RWPE1 (cell line): ENCODE measurements around the gene TSC22D4.

Experiments
- CTCF ChIA-PET: fragments of 350-600 bp; sonication (Branson Sonifier 250); formaldehyde crosslinking; extraction: SDS; loops from one replicate; lab custom pipeline; 2021; lab: Yijun Ruan, JAX
- POLR2A ChIA-PET: fragments of 400-600 bp; formaldehyde crosslinking; extraction: SDS; loops from one replicate; lab custom pipeline; 2020; ENCODE audit warnings: antibody characterized with exemption; ENCODE audit not compliant: low non-redundant PET; lab: Yijun Ruan, JAX
- DNase-seq: peaks from one replicate; pipeline ENCODE4 v3.0.0; 2012; ENCODE audit warnings: low spot score
- H3K27ac ChIP-seq: fragments of 450-650 bp; 2 replicates; pipeline ENCODE4 v1.5.1; 2017
- TF ChIP-seq, protein P1 (sequence below): fragments of 450-650 bp; conservative IDR thresholded peaks from 2 replicates; pipeline ENCODE4 v1.5.1; 2017; ENCODE audit warnings: low read depth, mild to moderate bottlenecking

The TSC22D4 gene

DNA sequence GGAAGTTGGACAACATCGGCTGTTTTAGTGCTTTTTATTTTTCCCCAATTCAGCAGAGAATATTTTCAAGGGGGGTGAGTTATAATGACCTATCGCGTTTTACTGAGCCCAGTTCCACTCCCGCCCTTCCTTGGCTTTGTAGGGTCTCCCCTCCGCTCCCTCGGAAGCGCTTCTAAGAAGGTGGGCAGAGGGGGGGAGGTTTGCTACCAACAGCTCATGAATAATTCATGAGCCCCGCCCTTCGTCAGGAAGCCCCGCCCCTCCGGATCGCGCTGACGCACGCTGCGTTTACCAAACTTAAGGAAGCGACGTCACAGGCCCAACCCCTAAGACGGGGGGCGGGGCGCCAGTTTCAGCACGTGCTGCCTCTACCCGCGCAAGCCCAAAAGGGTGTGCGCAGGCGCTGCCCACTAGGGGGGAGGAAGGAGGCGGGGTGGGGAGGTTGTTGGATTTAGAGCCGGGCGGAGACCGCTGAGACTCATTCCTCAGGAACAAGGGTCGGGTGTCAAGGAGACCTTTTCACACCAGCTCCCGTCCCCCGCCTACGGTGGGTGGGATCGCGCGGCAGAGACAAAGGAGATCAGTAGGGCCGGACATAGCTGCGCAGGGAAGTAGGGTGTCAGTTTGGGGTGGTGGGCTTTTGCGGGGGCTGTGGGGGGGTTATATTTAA is 49.9 kb downstream of the TSC22D4 start:
- ChIA-PET CTCF (interaction anchor here (0.7 to 1.1 kb wide), 2 partner anchors 22 to 134 kb away, joined by 5 to 6 read pairs; no protein-coding TSS in a partner anchor), POLR2A (interaction anchor here (0.5 to 1.3 kb wide), 11 partner anchors 10 to 1006 kb away, joined by 3 to 7 read pairs (median 3); partner anchors contain the start of genes AP4M1 and MCM7)
- peak overlapping the region; percentile 95 for H3K27ac ChIP-seq
- TF ChIP-seq, protein P1, sequence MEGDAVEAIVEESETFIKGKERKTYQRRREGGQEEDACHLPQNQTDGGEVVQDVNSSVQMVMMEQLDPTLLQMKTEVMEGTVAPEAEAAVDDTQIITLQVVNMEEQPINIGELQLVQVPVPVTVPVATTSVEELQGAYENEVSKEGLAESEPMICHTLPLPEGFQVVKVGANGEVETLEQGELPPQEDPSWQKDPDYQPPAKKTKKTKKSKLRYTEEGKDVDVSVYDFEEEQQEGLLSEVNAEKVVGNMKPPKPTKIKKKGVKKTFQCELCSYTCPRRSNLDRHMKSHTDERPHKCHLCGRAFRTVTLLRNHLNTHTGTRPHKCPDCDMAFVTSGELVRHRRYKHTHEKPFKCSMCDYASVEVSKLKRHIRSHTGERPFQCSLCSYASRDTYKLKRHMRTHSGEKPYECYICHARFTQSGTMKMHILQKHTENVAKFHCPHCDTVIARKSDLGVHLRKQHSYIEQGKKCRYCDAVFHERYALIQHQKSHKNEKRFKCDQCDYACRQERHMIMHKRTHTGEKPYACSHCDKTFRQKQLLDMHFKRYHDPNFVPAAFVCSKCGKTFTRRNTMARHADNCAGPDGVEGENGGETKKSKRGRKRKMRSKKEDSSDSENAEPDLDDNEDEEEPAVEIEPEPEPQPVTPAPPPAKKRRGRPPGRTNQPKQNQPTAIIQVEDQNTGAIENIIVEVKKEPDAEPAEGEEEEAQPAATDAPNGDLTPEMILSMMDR: no peak
- peak; percentile 99 for DNase-seq

DNA sequence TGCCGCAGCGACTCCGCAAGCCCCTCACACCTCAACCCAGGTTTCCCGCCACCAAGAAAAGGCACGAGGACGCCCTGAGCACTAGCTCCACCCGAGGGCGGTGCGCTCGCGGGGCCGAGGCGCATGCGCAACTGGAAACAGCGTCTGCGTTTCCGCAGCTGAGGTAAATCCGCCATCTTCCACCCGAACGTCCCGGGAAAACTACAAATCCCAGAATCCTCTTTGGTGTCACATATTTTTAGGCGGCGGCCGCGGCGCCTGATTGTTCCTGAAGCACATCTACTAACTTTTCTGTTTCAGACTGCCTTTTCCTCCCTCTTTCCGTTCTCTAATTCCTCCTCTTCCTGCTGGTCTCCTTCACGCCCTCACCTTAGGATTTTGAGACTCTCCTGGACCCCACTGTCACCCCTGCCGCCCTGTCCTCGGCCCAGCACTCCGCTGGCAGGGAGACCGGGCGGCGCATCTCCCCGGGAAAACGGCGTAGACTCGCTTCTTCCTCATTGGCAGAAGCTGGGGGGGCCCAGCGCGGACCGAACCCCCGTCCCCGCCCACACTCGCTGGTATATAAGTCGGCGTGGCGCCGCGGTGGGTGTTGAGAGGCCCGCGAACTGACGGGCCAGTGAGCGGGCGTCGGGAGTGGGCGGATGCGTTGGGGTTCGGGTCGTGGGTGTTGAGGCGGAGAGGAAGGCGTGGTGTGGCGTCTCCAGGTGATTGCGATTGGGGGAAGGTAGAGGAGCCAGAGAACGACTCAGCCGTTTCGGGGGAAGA is 50.6 kb downstream of the TSC22D4 start, which contains the start of gene ZCWPW1:
Gene ZCWPW1 (minus strand): TSS at position 505 of the 768 bp plus-strand sequence. CDS start 8,054 bp downstream, outside the sequence.
- CTCF ChIA-PET: no interaction called here
- peak within 1 kb of the TSS; percentile 95 for H3K27ac ChIP-seq
- POLR2A ChIA-PET: interaction anchor here (0.5 to 1.2 kb wide), 7 partner anchors 9 to 1005 kb away, joined by 3 to 7 read pairs (median 3); partner anchors contain the start of genes AP4M1 and MCM7
- peak; percentile 96 for DNase-seq
- TF ChIP-seq, protein P1: no peak

DNA sequence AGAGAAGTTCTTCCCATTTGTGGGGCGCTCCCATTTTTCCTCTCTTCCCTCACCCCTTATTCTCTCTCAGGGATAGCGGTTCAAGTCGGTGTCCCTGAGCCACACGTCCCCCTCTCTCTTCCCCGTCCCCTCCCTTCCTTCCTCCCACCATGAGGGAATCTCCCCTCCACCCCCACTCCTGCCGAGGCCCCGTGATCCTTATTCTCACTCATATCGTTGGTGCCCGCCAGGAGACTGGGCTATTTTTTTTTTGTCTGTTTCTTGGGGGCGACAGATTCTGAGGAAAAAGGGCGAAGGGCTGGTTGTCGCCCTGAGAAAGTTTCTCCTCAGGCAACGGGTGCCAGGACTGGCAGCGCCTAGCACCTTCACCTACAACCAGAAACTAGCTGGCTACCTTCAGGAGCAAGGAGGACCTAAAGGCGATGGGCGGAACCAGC is 51.2 kb downstream of the TSC22D4 start:
- ChIA-PET POLR2A (interaction anchor here (0.7 to 1.2 kb wide), 3 partner anchors 270 to 452 kb away, joined by 3 to 4 read pairs (median 4); partner anchors contain the start of gene AZGP1), CTCF (no interaction called here)
- DNase-seq: no peak
- TF ChIP-seq, protein P1: no peak
- H3K27ac ChIP-seq: peak overlapping the region; percentile 95

DNA sequence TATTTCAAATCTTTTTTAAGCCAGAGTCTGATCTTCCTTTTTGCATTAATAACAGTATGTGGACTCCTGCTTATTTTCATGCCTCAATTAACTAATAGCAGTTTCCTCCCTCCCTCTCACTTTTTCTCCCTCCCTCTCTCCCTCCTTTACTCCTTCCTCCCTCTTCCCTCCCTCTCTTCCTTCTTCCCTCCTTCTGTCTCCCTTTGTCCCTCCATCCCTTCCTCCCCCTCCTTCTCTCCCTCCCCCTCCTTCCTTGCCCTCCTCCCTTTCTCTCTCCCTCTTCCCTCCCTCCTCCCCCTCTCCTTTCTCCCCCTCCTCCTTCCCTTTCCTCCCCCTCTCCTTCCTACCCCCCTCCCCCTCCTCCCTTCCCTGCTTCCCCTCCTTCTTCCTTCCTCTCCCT is 52.5 kb downstream of the TSC22D4 start:
- CTCF ChIA-PET: no interaction called here
- no peak overlapping the region for H3K27ac ChIP-seq
- DNase-seq: no peak
- TF ChIP-seq, protein P1: no peak
- POLR2A ChIA-PET: no interaction called here

DNA sequence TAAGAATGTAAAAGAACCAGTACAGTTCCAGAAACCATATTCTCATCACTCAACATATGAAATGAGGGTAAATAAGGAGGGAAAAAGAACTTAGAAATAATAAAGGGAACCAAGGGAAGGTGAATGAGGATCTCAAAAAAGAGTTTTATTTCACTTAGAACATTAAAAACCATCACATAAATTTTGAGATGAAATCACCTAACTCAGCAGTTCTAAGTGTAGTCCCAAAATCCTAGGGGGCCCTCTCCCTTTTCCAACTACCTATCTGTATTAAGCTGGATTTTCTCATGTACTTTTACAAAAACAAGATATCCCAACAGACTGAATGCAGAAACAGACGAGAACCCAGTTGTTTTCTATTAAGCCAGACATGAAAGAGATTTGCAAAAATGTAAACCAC is 53.7 kb downstream of the TSC22D4 start:
- CTCF ChIA-PET: no interaction called here

DNA sequence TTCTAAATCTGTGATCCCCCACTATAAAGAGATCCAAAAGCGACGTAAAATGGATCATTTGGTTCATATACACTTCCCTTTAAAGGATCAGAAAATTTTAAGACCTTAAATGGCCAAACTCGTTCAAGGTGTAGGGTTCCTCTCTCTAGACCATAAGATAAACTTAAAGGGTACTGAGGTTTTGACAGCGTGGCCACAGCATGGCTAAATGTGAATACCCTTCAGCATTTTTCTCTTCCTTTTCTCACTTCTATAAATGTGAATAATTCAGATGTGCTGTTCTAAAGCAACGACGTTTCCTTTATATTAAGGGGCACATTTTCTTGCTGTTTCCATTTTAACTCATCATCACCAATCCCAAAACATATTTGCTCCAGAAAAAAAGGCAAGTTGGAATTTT is 55.7 kb downstream of the TSC22D4 start:
- CTCF ChIA-PET: no interaction called here

More for the DNA sequence above, 53.7 kb downstream of the TSC22D4 start:
- POLR2A ChIA-PET: no interaction called here
- no peak overlapping the region for H3K27ac ChIP-seq
- no peak for DNase-seq
- TF ChIP-seq, protein P1: no peak

More for the DNA sequence above, 55.7 kb downstream of the TSC22D4 start:
- TF ChIP-seq, protein P1: no peak
- POLR2A ChIA-PET: no interaction called here
- no peak overlapping the region for H3K27ac ChIP-seq
- no peak for DNase-seq
